ENCODE data around the gene SPTBN1.

Gene SPTBN1

GRCh38 chr2:54577944-54578647 lies 122.0 kb downstream of the SPTBN1 start:
- Histone ChIP-seq H3K36me3 (ENCODE audit: low read depth) (peaks cover 12% of the 10 kb centered on the region), H3K4me3 (ENCODE audit: severe bottlenecking) (no peak overlapping the region), H3K27ac (ENCODE audit: poor library complexity, severe bottlenecking) (peak overlapping the region; percentile 100)

GRCh38 chr2:54578648-54579045 lies 122.5 kb downstream of the SPTBN1 start:
- Histone ChIP-seq H3K27me3 (ENCODE audit: insufficient read depth, poor library complexity, severe bottlenecking) (no peaks in the 10 kb centered on the region), H3K9me3 (ENCODE audit: severe bottlenecking) (no peaks in the 10 kb centered on the region), H3K27ac (ENCODE audit: poor library complexity, severe bottlenecking) (peak overlapping the region; percentile 100), H3K4me1 (ENCODE audit: insufficient read depth, poor library complexity, severe bottlenecking) (peaks cover 64% of the 10 kb centered on the region), H3K36me3 (ENCODE audit: low read depth) (peaks cover 17% of the 10 kb centered on the region), H3K4me3 (ENCODE audit: severe bottlenecking) (no peak overlapping the region)
- no peak for ATAC-seq (ENCODE audit: low read depth)
- DNase-seq (ENCODE audit: low spot score): no peak
- TF ChIP-seq, protein P1, sequence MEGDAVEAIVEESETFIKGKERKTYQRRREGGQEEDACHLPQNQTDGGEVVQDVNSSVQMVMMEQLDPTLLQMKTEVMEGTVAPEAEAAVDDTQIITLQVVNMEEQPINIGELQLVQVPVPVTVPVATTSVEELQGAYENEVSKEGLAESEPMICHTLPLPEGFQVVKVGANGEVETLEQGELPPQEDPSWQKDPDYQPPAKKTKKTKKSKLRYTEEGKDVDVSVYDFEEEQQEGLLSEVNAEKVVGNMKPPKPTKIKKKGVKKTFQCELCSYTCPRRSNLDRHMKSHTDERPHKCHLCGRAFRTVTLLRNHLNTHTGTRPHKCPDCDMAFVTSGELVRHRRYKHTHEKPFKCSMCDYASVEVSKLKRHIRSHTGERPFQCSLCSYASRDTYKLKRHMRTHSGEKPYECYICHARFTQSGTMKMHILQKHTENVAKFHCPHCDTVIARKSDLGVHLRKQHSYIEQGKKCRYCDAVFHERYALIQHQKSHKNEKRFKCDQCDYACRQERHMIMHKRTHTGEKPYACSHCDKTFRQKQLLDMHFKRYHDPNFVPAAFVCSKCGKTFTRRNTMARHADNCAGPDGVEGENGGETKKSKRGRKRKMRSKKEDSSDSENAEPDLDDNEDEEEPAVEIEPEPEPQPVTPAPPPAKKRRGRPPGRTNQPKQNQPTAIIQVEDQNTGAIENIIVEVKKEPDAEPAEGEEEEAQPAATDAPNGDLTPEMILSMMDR (IDR thresholded peaks at IDR 0.05; ENCODE audit: poor library complexity, severe bottlenecking): no peak

More at GRCh38 chr2:54577944-54578647, 122.0 kb downstream of the SPTBN1 start:
- ATAC-seq (ENCODE audit: low read depth) (no peak), DNase-seq (ENCODE audit: low spot score) (no peak)
- Histone ChIP-seq H3K27me3 (ENCODE audit: insufficient read depth, poor library complexity, severe bottlenecking) (no peaks in the 10 kb centered on the region), H3K9me3 (ENCODE audit: severe bottlenecking) (no peaks in the 10 kb centered on the region), H3K4me1 (ENCODE audit: insufficient read depth, poor library complexity, severe bottlenecking) (peaks cover 67% of the 10 kb centered on the region)
- TF ChIP-seq, protein P1 (IDR thresholded peaks at IDR 0.05; ENCODE audit: poor library complexity, severe bottlenecking): no peak

GRCh38 chr2:54579061-54579681 lies 123.0 kb downstream of the SPTBN1 start:
- Histone ChIP-seq H3K27ac (ENCODE audit: poor library complexity, severe bottlenecking) (peak overlapping the region; percentile 100), H3K36me3 (ENCODE audit: low read depth) (peaks cover 22% of the 10 kb centered on the region), H3K4me1 (ENCODE audit: insufficient read depth, poor library complexity, severe bottlenecking) (peaks cover 64% of the 10 kb centered on the region), H3K4me3 (ENCODE audit: severe bottlenecking) (no peak overlapping the region), H3K9me3 (ENCODE audit: severe bottlenecking) (no peaks in the 10 kb centered on the region), H3K27me3 (ENCODE audit: insufficient read depth, poor library complexity, severe bottlenecking) (no peaks in the 10 kb centered on the region)
- DNase-seq (ENCODE audit: low spot score): no peak
- no peak for ATAC-seq (ENCODE audit: low read depth)
- TF ChIP-seq, protein P1 (IDR thresholded peaks at IDR 0.05; ENCODE audit: poor library complexity, severe bottlenecking): no peak

DNA sequence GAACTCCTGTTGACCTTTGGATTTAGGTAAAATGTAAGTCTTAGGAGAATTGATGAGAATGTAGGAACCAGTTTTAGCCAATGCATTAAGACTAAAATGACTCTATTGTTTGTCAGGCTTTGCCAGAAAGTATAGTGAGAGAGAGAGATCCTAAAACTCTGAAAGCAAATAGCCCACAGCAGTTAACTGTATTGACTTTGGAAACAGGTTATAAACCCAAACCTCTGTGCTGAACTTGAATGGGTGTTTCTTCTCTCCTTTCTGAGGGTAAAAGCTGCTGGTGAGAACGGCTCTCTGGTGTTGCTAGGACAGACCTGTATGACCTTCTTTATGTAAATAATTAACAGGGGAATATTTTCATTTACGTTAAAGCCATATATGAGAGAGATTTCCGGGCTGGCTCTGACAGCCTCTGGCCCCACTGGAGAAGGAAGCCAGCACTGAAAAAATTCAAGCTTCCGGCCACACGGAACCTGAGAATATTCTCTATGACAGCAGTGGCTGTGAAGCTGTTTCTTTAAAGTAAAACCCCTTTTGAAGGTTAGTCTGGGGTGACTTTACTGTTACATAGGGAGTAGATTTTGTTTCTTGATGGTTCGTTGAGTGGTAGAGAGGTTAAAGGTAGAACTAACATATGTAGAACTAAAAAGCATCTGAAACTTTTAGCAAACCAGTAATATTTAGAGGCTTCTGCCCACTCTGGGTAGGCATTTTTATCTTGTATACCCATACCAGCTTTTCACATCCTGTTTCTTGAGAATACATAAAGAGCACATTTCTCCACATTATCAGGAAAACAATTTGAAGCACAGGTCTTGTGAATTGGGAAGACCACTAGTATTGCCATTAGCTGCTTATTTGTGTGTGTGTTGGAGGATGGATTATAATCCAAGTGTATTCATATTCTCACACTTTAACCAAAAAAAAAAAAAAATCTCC lies 123.8 kb downstream of the SPTBN1 start:
- DNase-seq (ENCODE audit: low spot score) (no peak), ATAC-seq (ENCODE audit: low read depth) (no peak)
- no peaks in the 10 kb centered on the region for H3K9me3 ChIP-seq (ENCODE audit: severe bottlenecking)
- H3K27ac ChIP-seq (ENCODE audit: poor library complexity, severe bottlenecking): peak overlapping the region; percentile 100
- H3K4me3 ChIP-seq (ENCODE audit: severe bottlenecking): no peak overlapping the region
- TF ChIP-seq, protein P1 (IDR thresholded peaks at IDR 0.05; ENCODE audit: poor library complexity, severe bottlenecking): no peak
- H3K4me1 ChIP-seq (ENCODE audit: insufficient read depth, poor library complexity, severe bottlenecking): peaks cover 64% of the 10 kb centered on the region
- peaks cover 20% of the 10 kb centered on the region for H3K36me3 ChIP-seq (ENCODE audit: low read depth)
- H3K27me3 ChIP-seq (ENCODE audit: insufficient read depth, poor library complexity, severe bottlenecking): no peaks in the 10 kb centered on the region

All from RWPE2 (cell line).